NCI-H146 (cell line): Measurements from ENCODE around the gene OOSP4A.
"Not testable (repeated sequence)": the region's sequence is repeated elsewhere in the genome, so short reads cannot be mapped to it uniquely, and the experiment has no call there.

ENCODE experiments used
- DNase-seq: peaks from one replicate; lab custom pipeline; 2025; lab: John Stamatoyannopoulos, UW

OOSP4A gene

DNA sequence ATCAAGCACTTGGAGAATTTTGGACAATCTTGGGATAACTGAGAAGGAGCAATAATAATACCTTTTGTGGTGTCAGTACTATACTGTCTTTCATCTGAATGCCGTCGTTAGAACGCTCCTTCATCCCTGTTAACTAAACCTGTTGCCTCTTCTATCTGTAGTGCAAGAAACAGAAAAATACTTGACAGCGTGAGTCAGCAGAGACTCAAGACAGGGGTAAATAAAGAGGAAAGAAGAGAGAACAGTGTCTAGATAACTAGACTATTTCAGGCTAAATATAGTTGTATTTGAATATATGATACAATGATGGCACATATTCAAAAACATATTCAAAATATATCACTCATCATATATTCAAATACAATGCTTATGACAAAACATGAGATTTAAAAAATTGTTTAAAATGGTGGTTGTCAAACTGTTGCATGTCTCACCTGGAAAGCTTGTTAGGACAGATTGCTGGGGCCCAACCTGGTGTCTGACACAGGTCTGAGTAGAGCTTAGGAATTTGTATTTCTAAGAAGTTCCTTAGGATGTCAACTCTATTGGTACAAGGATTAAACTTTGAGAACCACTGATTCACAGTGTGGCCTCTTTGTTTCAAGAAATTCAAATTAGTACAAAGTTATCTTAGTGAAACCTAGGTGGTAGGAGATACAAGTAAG is 17.4 kb downstream of the OOSP4A start:
- no peak for DNase-seq

GRCh38 chr11:59982037-59982436 is 18.2 kb downstream of the OOSP4A start:
- not testable (repeated sequence) for DNase-seq

GRCh38 chr11:59983212-59983611 is 19.4 kb downstream of the OOSP4A start:
- no peak for DNase-seq

- no peak for DNase-seq
These were observed 20.5 kb downstream of the OOSP4A start for GRCh38 chr11:59984368-59984767.

DNA sequence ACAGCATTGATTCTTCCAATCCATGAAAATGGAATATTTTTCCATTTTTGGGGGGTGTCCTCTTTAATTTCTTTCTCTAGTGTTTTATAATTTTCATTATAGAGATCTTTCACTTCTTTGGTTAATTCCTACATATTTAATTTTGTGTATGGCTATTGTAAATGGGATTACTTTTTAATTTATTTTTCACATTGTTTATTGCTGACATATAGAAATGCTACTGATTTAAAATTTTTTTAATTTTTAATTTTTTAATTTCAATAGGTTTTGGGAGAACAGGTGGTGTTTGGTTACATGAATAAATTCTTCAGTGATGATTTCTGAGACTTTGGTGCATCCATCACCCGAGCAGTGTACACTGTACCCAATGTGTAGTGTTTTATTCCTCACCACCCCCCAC is 26.6 kb downstream of the OOSP4A start:
- DNase-seq, result no peak

- no peak for DNase-seq
These were observed 28.6 kb downstream of the OOSP4A start for GRCh38 chr11:59992425-59992824.

GRCh38 chr11:59997800-59998199 is 34.0 kb downstream of the OOSP4A start:
- DNase-seq, result no peak

GRCh38 chr11:59999691-60000090 is 35.9 kb downstream of the OOSP4A start:
- no peak for DNase-seq

DNA sequence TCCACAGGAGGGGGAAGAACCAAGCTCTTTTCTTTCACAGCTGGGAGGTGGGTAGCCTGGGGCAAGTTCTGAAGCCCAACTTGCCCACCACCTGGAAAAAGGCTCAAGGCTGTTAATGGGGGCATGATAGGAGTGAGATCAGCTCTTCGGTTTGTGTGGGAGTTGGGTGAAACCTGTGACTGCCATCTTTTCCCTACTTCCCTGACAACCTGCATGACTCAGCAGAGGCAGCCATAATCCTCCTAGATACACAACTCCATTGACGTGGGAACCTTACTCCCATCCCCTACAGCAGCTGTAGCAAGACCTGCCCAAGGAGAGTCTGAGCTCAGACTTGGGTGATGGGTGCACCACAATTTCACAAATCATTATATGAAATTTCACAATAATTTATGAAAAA is 39.9 kb downstream of the OOSP4A start:
- no peak for DNase-seq

GRCh38 chr11:60005360-60005759 is 41.5 kb downstream of the OOSP4A start:
- no peak for DNase-seq

DNA sequence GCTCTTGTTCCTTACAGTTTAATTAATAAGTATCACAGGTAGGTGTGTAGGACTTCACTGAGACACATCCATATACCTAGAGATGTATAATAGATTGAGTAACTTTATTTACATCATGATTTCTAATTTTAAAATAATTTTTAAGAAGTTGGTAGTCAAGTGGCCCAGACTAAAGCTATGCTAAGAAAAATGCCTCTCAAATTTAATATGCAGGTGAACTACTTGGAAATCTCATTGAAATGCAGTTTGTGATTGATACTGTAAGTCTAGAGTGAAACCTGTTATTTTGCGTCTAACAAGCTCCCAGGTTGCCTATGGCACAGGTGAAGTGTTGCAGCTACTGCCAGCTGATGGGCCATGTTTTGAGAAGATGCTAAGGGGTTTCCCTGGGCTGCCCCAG is 53.0 kb downstream of the OOSP4A start, which contains the start of gene OOSP4B:
Gene OOSP4B (plus strand): TSS at position 301 of the 400 bp plus-strand sequence.
- no peak for DNase-seq

DNA sequence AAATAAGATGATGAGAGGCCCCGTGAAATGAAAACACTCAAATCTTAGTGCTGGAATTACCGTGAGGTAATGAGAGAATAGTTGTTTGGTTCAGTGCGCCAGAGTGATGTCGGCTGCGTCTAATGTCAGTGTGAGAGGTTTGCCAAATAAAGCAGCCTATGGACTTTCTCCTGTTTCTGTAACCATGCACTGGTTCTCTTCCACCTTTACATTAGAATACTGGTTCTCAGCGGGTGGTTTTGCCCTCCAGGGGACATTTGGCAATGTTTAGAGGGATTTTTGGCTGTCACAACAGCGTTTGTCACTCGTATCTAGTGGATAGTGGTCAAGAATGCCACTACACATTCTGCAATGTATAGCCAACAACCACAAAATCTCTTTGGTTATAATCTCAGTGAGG is 54.2 kb downstream of the OOSP4A start:
- no peak for DNase-seq
